HG03039 (cell line): Measurements from ENCODE around the gene FREM2.

ENCODE experiments used
- ATAC-seq: cut with Tn5 transposase; IDR thresholded peaks from one replicate; pipeline ENCODE4 v1.9.1; 2021; ENCODE audit warnings: mild to moderate bottlenecking, moderate library complexity; ENCODE audit not compliant: unreplicated experiment

Gene FREM2

GRCh38 chr13:38758277-38758676, 71.4 kb downstream of the FREM2 start:
- ATAC-seq: no peak

GRCh38 chr13:38759390-38759789, 72.5 kb downstream of the FREM2 start:
- no peak for ATAC-seq

- no peak for ATAC-seq
These were observed 76.8 kb downstream of the FREM2 start for GRCh38 chr13:38763446-38764381.

GRCh38 chr13:38766799-38767198, 79.9 kb downstream of the FREM2 start:
- ATAC-seq: no peak

GRCh38 chr13:38767506-38768265, 80.8 kb downstream of the FREM2 start:
- ATAC-seq: no peak

- ATAC-seq: no peak
These were observed 82.6 kb downstream of the FREM2 start for GRCh38 chr13:38769526-38769925.

- ATAC-seq: no peak
These were observed 88.2 kb downstream of the FREM2 start for GRCh38 chr13:38775085-38775484.

- no peak for ATAC-seq
These were observed 90.7 kb downstream of the FREM2 start for GRCh38 chr13:38777347-38778119.

GRCh38 chr13:38781539-38781938, 94.7 kb downstream of the FREM2 start:
- no peak for ATAC-seq

GRCh38 chr13:38784036-38784880, 97.4 kb downstream of the FREM2 start:
- no peak for ATAC-seq

- no peak for ATAC-seq
These were observed 98.2 kb downstream of the FREM2 start for GRCh38 chr13:38785042-38785441.

- ATAC-seq: no peak
These were observed 98.6 kb downstream of the FREM2 start for GRCh38 chr13:38785490-38785889.

- ATAC-seq: no peak
These were observed 100.7 kb downstream of the FREM2 start for GRCh38 chr13:38787550-38787949.

GRCh38 chr13:38796890-38797289, 110.0 kb downstream of the FREM2 start:
- no peak for ATAC-seq

GRCh38 chr13:38803531-38803930, 116.7 kb downstream of the FREM2 start:
- no peak for ATAC-seq

GRCh38 chr13:38804061-38804460, 117.2 kb downstream of the FREM2 start:
- no peak for ATAC-seq

- no peak for ATAC-seq
These were observed 117.7 kb downstream of the FREM2 start for GRCh38 chr13:38804536-38804935.

- ATAC-seq: no peak
These were observed 127.5 kb downstream of the FREM2 start for GRCh38 chr13:38814331-38814730.

GRCh38 chr13:38819053-38819452, 132.2 kb downstream of the FREM2 start:
- no peak for ATAC-seq

GRCh38 chr13:38819596-38819995, 132.7 kb downstream of the FREM2 start:
- ATAC-seq: no peak
